Myocyte (in vitro differentiated cells): Measurements from ENCODE around the gene GGA3. TPM values are rescaled to one million over a fixed set of nuclear protein-coding genes. Genes with fewer than 3 reads are reported as not detected.
"Not testable (repeated sequence)": the region's sequence is repeated elsewhere in the genome, so short reads cannot be mapped to it uniquely, and the experiment has no call there.

Experiments used
- DNase-seq: peaks from one replicate; pipeline ENCODE4 v3.0.0-alpha.2; 2012; ENCODE audit warnings: low read depth
- total RNA-seq: library from RNA; depleted of rRNA; stranded (reverse); fragments of >200 nt; gene quantifications from 2 replicates; pipeline ENCODE4 v1.2.3, GENCODE V29; 2014

The GGA3 gene
- total RNA-seq, 1 donor from 2014 or later, result 18.9 TPM

DNA sequence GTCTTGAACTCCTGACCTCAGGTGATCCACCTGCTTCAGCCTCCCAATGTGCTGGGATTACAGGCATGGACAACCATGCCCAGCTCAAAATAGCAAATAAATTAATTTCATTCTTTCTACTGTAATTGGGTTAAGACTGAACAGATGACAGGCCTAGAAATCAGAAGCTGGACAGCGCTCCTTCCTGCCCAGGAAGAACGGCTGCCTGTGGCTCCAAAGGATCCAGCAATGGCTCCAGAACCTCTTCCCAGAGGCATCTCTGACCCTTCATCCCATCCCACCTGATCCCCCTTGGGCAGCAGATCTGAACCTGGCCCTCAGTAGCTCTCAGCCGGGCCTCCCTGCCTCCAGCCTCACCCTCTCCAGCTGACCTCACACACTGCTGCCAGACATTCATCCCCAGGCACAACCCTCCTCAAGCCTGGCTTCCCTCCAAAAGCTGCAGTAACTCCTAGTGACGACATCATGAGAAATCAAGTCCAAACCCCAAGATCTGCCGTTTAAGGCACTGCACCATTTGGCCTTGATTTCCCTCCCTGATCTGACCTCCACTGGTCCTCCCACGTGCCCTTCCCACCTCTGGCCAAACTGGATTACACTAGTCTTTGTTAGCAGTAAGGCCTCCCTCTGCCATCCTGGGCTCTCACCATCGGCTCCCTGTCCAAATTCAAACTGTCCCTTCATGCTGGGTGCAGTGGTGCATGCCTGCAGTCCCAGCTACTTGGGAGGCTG lies 12.7 kb upstream of the GGA3 start:
- DNase-seq, result no peak

DNA sequence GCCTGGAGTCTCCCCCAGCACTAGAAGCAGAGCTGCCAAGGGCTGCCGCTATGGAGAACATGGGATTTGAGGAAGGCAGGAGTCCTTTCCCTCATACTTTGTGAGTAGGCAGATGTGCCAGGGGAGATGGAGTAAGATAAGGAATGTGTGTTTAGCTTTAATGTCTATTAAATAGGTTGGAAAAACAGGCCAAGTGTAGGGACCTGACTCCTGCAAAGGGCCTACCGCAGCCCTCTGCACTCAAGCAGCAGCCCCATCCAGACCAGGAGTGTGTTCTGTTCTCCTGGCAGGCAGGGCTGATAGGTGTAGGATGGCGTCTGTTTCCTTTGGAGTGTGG lies 11.4 kb upstream of the GGA3 start:
- DNase-seq, result no peak

DNA sequence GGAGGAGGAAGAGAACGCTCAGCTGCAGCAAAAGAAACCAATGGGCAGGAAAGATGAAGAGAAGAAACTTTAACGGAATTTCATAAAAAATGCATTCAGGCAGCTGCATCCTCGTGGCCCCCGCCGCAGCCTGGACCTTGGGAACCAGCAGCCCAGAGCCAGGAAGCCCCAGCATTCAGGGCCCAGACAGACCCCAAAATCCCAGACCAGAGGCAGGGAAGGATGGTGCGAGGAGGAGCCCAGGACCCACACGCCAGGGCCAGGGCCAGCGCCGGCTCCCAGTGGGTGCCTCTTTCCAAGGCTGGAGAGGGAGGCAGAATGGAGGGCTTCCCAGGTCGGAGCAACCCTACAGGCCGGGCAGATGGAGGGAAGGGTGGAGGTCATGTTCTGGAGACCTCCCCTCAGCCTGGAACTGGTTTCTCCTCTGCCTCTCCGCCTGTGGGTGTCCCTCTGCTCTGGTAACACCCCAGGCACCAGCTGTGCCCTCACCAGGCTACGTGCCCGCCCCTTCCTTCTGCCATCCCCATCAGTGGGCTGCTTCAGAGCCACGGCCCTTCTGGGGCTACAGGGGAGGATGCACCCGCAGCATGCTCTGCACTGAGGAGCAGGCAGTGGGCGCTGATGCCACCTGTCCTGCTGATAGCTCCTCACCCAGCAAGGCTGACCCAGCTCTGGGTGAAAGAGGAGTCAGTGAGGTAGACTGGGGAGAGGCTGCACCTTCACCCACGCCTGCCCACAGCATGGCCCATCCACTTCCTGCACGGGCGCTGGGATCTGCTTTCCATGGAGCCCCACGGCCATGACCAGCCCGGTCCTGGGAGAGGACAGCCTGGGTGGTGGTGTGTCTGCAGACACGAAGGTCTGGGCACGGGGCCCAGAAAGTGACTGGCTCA lies 10.8 kb upstream of the GGA3 start:
- DNase-seq, result no peak

GRCh38 chr17:75271233-75271954 lies 10.0 kb upstream of the GGA3 start:
- peak; percentile 73 for DNase-seq

DNA sequence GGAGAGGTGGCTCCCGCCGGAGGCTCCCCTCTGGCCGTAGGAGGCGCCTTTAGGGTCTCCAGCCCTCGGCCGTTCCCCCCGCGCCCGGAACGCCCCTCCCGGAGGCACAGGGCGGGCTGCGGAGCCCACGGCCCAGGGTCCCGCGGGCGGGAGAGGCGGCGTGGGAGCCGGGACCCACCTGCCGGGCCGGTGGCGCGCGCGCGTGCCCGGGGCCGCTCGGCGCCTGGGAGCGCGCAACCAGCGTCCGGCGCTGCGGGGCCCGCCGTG lies 9.5 kb upstream of the GGA3 start, which contains the start of gene MIF4GD:
MIF4GD (minus strand) TSS at position 266 of the 267 bp plus-strand sequence. CDS start 1,036 bp downstream, outside the sequence.
- DNase-seq, result no peak

GRCh38 chr17:75270218-75270965 lies 9.0 kb upstream of the GGA3 start:
- peak; percentile 89 for DNase-seq

GRCh38 chr17:75269844-75270217 lies 8.4 kb upstream of the GGA3 start:
- no peak for DNase-seq

DNA sequence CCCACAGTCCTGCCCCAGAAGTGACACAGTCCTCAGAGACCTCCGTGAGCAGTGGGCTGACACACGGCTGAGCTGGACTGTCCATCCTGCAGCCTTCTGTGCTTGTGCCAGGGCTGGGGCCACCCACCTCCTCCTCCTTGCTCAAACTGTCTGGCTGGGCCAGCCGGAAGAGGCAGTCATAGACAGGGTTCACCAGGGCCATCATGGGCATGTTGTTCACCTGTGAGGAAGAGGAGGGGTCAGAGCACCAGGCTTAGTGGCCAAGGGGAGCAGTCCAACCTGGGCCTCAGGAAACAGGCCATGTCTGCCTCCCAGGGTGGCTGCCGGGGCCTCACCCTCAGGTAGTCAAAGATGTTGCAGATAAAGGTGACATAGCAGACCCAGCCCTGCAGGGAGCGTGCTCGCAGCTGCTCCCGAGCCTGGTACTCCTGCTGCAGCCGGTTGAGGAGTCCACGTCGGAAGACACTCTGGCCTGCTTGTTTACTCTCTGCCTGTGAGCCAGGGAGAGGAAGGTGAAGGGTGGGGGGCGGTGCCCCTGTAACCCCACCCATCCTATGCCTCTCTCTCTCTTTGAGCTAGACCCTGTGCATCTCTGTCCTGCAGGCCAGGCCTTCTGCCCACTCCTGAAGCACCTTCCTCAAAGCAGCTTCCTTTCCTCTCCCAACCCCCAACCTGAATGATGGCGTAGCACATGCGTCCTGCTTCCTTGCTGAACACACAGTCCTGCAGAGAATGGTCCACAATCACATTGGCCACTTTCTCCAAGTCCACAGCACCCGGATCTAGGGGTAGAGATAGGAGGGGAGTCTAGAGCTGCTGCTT lies 6.2 kb upstream of the GGA3 start:
- DNase-seq, result no peak

DNA sequence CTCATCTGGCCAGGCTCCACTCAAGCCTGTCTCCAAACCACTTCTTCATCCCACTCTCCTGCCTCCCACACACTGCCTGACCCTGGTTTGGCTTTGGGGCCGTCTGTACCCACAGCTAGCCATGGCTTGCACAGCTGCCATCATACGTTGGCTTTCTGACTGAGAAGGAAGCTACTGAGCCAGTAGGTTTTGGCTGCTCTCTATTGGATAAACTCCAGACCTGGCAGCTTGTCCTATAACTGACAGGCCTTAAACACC lies 5.7 kb upstream of the GGA3 start:
- DNase-seq, result peak; percentile 89

DNA sequence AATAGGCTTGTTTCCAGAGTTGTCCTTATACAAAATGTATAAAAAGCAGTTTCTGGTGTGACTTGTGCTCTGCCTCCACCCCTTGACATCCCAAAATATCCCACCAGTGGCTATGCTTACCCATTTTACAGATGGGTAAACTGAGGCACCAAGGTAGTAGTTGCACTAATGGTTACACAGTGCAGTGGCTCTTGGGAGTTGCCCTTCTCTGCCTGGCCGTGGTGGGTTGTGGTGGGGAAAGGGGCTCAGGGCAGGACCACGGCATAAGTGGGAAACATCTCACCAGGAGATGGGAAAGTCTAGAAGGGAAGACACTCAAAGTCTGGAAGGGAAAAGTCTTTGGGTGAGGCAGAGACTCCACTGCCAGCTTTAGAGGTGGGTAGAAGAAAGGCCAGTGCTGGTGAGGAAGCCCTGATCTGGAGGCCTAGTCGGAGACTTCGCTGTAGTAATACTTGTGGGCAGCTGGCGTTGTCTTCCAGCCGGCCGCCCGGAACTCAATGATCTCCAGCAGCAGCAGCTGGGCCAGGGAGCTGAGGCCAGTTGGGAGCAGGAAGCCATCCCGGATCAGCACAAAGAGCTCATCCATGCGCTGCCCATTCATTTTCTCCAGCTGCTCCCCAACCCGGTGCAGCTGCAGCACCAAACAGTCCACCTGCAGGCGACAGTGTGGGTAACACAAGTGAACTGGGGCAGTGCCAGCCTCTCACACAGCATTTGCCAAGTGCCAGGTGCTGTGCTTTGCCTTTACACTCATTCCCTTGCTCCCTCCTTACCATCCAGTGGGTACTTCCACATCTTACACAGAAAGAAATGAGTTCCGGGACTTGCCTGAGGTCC lies 5.1 kb upstream of the GGA3 start:
- DNase-seq, result peak; percentile 66

DNA sequence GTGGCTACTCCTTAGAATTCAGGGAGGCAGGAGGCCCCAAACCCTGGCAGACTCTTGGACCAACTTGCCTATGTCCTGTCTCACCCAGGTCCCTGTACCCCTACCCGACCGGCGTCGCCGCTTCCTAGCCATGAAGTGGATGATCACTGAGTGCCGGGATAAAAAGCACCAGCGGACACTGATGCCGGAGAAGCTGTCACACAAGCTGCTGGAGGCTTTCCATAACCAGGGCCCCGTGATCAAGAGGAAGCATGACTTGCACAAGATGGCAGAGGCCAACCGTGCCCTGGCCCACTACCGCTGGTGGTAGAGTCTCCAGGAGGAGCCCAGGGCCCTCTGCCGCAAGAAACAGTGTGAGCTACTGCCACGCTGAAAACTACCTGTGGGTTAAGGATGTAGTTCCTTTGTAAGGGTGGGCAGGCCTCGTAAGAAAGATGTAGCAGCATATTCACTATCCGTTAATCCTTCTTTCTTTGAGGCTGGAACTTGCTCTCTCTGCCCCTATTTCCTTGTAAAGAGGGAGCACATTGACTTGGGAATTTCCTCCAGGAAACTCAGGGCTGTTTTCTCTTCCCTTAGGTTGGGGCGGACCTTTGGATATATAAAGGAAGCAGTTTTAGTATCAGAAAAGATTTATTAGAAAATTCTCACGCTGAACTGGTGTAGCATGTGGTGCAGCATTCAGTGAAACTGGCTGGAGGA lies 4.4 kb upstream of the GGA3 start:
- no peak for DNase-seq

GRCh38 chr17:75263055-75263454 lies 1.6 kb upstream of the GGA3 start:
- no peak for DNase-seq

GRCh38 chr17:75262112-75262606 lies 753 bp upstream of the GGA3 start:
- no peak for DNase-seq

DNA sequence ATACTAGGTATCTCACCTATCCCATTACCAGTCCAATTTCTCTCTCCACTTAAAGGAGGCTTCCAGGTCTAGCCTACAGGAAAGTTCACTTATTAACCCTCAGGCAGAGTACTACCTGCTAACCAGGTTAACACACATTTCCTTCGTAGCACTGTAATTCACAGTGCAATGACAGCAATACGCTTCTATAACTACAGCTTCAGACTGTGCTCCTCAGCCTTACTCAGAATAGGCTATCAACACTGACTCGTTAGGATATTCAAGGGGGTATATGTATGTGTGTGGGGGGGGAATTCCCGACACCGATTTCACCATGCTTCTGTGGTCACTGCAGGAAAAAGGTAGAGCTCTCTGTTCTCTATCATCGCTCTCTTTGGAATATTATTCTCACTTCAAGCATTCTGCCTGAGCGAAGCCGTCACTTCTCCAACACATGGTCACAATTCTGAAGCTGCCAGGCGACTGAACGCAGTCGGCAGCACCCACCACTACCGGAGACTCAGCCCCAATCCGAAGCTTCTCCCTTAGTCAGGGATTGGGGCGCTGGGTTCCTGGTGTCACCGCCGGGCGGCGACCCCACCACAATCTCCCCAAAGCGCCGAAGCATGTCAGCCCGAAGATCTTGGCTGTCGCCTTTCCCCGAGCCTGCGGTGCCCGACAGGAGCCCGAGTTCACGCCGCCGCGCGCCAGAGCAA lies 618 bp downstream of the GGA3 start:
- no peak for DNase-seq

- DNase-seq, result not testable (repeated sequence)
Measured at GRCh38 chr17:75257228-75257627, 4.2 kb downstream of the GGA3 start.

DNA sequence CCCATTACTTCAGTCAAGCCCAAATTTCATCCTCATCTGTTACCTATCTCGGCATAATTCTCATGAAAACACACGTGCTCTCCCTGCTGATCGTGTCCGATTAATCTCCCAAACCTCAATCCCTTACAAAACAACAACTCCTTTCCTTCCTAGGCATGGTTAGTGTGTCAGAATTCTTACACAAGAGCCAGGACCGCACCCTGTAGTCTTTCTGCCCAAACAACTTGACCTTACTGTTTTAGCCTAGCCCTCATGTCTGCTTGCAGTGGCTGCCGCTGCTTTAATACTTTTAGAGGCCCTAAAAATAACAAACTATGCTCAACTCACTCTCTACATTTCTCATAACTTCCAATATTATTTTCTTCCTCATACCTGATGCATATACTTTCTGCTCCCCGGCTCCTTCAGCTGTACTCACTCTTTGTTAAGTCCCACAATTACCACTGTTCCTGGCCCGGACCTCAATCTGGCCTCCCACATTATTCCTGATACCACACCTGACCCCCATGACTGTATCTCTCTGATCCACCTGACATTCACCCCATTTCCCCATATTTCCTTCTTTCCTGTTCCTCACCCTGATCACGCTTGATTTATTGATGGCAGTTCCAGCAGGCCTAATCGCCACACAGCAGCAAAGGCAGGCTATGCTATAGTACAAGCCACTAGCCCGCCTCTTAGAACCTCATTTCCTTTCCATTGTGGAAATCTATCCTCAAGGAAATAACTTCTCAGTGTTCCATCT lies 5.3 kb downstream of the GGA3 start:
- DNase-seq, result not testable (repeated sequence)

GRCh38 chr17:75252039-75252816 lies 9.2 kb downstream of the GGA3 start:
- DNase-seq, result no peak
